A673 (cell line): ENCODE results near the gene MYL2.

ENCODE experiments used
- EZH2 ChIP-seq: fragments of 200-600 bp; sonication (generic); IDR thresholded peaks from 2 replicates; pipeline ENCODE4 v1.6.1; 2017; ENCODE audit warnings: borderline replicate concordance, low read depth, mild to moderate bottlenecking, mixed read lengths, antibody characterized with exemption, low read length; ENCODE audit not compliant: poor library complexity, severe bottlenecking
- TF ChIP-seq, protein P1 (sequence below): fragments of 300-800, 200-600 bp; sonication (generic); conservative IDR thresholded peaks from 2 replicates; pipeline ENCODE4 v1.5.1; 2017; ENCODE audit warnings: low read depth, mild to moderate bottlenecking, antibody characterized with exemption, low read length, moderate library complexity, mixed read lengths

DNA sequence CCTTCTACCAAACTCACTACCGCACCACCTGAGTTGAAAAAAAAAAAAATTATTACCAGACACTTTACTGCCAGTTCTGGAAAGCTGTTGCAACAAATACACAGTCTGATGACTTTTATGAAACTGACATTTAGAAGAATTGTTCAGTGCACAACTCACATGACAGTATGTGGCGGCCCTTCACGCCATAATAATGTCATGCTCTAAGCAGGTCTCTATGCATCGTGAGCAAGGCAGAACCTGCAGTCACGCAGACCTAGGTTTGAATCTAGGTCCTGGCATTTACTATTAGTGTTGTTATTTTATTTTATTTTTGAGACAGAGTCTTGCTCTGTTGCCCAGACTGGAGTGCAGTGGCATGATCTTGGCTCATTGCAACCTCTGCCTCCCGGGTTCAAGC lies 8.1 kb downstream of the MYL2 start:
- TF ChIP-seq, protein P1, sequence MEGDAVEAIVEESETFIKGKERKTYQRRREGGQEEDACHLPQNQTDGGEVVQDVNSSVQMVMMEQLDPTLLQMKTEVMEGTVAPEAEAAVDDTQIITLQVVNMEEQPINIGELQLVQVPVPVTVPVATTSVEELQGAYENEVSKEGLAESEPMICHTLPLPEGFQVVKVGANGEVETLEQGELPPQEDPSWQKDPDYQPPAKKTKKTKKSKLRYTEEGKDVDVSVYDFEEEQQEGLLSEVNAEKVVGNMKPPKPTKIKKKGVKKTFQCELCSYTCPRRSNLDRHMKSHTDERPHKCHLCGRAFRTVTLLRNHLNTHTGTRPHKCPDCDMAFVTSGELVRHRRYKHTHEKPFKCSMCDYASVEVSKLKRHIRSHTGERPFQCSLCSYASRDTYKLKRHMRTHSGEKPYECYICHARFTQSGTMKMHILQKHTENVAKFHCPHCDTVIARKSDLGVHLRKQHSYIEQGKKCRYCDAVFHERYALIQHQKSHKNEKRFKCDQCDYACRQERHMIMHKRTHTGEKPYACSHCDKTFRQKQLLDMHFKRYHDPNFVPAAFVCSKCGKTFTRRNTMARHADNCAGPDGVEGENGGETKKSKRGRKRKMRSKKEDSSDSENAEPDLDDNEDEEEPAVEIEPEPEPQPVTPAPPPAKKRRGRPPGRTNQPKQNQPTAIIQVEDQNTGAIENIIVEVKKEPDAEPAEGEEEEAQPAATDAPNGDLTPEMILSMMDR, result no peak
- no peak for TF ChIP-seq EZH2
